ENCODE data around the gene OGFR.

Gene OGFR

DNA sequence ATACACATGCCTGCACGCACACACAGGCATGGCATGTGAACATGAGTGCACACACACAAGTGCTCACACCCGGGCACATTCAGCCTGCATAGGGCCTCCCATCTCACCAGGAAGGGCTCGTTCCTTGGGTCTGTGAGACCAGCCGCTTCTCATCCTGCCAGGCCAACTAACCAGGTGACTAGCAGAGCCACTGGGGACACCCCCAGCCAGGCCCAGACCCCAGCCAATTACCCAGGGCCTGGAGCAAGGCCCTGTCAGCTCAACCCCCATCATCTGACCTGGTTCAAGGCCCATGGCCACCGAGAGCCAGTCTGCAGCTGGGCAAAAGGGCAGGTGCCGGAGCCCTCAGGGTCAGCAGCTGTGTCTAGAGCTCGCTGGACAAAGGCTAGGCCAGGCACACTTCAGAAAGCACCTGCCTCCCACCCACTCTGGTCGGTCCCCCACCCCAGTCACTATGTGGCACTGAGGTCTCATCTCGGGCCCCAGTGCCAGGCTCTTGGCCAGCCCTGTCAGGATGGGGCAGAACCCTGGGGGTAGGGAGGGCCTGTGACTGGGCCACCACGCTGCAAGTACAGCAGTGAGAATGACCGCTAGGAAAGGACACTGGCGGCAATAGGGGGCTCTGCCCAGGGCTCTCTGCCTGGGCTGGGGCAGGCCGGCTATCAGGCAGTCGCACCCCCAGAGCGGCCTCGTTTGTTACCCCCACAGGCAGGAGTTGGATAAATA, 35.1 kb upstream of the OGFR start:
- no peak for DNase-seq

DNA sequence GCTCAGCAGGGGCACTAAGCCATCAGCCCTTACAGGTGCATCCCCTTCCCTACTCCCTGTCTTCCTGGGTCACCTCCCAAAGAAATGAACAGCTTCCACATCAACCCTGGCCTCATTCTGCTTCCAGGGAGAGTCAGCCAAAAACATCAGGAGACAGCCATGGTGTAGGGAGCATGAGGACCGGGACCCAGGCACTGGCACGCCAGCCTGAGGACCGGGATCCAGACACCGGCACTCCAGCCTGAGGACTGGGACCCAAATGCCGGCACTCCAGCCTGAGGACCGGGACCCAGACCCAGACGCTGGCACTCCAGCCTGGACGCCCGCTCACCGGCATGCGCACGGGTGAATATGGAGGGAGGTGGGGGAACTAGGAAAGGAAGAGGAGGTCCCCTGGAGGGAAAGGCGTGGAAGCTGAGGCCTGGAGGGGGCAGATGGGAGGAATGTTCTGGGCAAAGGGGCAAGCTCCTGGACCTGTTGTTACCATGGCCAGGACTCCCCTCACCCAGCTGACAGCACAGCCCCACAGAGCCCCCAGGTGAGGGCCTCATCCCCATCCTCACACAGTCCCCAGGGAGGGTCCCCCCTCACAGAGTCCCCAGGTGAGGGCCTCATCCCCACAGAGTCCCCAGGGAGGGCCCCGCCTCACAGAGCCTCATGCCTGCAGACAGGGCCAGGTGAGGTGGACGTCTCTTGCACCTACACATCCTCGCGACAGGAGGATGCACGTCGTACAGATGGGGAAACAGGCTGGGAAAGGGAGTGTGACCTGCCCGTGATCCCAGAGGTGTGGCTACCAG, 34.3 kb upstream of the OGFR start:
- no peak for DNase-seq

DNA sequence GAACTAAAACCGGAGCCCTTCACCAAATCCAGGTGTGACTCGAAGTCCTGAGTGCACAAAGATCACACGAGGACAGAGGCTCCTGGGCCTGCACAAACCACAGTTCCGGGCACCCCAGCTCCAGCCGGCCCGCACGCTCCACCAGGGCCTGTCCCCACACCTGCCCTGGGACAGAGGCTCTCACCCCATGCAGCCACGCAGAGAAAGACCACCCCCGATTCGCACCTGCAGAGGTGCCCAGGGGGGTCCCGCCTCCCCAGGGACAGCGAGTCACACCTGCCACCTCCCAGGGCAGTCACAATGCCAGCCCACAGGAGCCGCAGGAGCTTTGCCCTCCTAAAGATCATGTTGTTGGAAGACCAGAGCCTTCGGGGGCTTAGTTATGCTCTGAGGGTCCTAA, 33.7 kb upstream of the OGFR start:
- no peak for DNase-seq

DNA sequence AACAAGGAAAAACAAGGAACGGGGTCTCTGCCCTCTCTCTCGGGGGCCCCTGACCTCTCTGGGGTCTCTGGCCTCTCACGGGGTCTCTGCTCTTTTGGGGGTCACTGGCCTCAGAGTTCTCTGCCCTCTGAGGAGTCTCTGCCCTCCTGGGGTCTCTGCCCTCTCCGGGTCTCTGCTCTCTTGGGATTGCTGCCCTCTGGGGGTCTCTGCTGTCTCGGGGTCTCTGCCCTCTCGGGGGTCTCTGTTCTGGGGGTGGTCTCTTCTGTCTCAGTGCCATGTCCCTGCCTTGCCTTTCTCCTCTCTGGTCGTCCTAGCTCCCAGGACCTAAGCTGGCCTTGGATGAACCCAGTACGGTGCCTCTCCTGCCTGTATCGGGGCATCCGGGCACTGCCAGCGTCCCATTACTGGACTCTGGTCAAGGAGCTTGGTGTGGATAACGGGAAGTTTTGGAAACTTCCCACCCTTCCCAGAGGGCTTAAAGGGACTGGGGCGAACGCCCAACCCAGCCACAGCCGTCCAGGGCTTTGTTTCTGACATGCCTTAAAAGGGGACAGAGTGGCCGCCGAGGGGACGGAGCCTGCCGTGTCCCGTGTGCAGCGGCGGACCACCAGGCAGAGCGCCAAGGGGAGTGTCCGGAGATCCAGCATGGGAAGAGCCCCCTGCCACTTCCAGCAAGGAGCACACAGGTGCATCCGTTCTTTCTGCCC, 33.1 kb upstream of the OGFR start:
- no peak for DNase-seq

DNA sequence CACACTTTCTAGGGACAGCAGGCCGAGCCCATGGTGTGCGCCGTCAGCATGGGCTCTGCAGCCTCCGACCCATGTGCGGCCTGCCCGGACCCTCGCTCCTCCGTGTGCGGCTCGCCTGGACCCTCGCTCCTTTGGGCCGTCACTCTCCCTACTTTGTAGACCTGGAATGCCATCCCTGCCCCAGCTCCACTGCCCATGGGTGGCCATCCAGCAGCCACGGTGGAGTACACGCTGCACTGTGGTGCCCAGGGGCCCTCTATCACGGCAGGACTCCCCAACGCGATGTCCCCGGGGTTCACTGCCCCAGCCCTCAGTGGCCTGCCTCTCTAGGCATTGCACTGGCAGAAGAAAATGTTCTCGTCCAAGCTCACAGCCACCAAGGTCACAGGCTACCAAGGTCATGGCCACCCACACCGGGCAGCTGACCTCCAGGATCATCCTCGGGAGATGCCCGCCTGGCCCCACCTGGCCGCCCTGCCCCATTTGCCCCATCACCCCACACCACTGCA, 32.5 kb upstream of the OGFR start:
- no peak for DNase-seq

DNA sequence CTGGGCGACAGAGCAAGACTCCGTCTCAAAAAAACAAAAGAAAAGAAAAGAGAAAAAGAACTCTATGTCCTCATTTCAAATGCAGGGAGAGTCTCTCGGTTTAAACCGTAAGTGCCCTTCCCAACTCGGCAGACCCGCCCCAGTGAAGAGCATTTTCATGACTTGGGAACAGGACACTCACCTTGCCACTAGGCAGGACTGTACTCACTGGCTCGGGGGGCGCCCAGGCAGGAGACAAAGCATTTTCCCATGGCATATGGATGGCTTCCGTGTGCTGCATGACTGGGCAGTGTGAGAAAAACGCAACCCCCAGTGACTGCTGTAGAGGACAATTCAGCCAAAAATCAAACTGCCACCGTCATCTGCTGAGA, 32.0 kb upstream of the OGFR start:
- DNase-seq = no peak

DNA sequence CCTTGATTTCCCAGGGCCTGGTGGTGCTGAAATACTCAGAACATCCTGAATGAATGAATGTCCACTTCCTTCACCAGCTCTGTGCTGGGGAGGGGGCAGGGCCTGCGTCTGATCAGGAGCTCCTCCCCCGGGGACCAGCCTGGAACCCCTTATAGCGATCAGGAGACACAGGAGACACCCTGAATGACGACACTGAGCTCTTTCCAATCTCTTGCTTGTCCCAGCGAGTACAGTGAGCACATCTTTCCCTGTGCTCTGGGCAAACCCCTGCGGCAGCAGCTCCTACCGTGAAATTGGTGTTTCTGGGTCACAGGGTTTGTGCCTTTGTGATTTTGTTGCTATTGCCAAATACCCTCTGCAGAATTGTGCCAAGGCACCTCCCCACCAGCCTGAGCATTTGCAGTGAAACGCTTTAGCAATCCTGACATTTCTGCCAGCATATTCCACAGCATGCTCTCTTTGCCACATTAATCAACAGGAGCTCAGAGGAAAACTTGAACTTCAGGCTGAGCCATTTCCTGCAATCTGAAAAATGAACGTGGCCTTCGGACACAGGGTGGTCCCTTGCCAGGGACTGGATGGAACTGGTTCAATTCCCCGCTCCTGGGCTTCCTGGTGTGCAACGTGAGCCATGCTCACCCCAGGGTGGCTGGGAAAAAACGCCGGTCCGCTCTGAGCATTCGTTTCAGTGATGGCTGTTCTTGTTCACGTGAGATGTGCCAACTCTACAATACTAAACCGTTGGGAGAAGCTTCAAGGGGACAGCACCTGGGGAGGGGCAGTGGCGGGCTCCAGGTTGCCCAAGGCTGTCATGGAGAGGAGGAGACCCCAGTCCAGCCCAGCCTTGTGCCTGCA, 31.4 kb upstream of the OGFR start:
- DNase-seq = peak; percentile 74

DNA sequence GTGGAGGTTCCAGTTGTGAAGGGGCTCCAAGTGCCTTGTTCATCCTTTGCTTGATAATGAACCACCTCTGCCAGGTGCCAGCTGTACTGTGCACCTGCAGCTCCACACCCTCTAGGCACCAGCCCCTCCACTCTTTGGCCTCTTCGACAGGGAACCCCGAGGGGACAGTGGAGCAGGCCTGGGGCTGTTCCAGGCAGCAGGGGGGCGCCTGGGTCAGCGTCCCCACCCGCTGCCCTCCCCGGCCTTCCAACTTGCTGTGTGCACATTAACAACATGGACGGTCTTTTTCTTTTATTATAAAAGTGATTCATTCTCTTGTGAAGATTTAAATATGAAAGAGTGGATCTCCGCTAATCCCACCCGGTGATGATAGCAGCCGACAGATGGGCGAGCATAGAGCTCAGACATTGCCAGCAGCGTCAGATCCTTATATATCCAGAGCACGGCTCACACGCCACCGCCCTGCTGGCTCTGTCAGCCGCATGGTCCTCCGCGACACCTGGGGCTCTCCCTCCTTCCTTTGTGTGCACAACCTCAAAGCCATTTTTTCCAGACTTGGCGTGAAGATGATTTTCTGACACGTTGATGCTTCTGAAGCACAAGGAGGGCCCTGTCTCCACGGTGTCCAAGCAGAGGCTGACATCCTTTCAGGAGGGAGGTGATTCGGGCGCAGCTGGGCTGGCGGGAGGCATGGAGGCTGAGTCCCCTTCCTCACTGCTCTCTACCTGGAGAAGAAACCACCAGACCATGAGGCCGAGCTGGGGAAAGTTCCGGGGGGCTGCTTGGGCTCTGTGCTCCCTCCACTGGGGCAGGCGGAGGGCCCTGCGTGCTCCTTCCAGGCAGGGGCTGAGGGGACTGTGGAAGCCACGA, 30.6 kb upstream of the OGFR start:
- DNase-seq = peak; percentile 76

DNA sequence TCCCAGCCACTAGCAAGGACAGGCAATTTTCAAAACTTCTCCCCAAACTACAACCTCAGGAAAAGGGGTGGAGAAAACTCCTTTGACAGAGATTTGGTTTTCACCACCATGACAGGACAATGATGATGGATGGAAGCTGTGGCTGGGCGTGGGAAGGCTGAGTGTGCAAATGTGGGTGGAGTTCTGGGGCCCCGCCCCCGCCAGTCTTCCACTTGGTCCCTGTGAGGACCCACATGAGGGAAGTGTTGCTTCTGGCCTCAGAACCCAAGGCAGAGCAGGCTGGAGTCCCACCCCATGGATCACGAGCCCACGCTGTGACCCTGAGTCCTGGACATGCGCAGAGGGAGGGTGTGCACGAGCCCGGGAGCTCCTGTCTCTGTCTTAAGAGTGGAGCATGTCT, 29.9 kb upstream of the OGFR start:
- DNase-seq = no peak

DNA sequence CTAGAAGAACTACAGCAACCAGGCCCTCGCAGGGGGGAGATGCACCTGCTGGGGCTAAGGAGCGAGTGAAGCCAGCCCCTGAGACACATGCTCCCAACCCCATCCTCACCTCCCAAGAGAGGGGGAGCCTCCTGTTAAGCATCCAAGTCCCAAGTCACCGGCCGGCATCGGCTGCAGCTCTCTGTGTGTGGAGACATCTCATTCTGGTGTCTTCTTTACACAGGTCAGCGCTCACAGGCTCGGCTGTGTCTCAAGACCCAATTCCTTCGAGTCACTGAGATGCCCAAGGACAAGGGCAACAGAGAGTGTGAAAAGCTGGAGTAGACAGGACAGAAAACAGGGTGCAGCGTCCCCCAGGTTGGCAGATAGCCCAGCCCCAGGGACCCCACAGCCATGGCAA, 29.4 kb upstream of the OGFR start:
- no peak for DNase-seq

DNA sequence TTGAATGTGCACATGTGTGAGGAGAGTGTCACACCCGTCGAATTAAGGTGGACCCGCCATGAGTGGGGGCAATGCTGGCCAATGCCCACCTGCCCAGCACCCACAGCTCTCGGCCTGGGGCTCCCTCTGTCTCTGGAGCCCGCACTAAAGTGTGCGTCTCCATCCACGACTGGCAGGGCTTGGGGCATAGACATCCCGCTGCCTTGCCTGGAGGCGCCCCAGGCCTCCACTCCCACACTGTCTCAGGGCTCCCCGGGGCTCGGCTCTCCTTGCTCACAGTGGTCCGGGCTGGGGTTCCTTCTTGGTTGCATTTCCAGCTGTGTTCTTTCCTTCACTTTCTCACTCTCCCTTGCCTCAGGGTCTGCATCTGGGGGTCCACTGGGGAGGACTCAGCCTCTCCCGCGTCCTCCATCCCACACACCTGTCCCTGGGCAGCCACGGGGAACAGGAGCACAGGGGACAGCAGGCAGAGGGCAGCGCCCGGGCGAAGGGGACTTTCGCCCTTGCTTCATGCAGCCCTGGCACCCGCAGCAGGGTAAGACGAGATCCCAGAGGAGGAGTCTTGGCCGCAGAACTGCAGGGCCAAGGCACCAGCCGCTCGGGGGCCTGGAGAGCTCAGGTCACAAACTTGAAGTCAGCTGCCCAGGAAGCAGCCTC, 28.5 kb upstream of the OGFR start:
- DNase-seq = no peak

DNA sequence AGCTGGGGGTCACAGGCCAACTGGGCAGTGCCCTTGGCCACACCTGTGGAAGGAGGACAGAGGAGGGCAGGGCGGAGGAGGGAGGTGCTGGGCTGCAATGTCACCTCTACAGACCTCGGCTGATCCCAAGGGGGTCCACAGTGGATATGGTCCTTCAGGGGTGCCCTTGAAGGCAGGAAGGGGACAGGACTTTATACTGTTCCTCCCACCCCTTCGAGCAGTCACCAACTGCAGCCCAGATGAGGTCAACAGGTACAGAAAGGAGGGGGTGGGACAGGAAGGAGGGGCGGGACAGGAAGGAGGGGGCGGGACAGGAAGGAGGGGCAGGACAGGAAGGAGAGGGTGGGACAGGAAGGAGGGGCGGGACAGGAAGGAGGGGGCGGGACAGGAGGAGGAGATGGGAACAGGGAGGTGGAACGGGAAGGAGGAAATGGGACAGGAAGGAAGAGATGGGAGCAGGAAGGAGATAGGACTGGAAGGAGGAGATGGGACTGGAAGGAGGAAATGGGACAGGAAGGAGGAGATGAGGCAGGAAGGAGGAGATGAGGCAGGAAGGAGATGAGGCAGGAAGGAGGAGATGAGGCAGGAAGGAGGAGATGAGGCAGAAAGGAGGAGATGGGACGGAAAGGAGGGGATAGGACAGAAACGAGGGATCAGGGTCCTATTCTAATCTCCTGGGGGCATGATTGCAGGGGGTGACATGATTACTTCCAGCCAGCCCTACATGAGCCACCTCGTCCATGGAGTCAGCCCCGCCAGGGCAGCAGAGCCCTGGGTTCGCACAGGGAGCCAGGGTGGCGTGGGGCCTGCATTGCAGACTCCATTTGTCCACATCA, 27.7 kb upstream of the OGFR start:
- no peak for DNase-seq

DNA sequence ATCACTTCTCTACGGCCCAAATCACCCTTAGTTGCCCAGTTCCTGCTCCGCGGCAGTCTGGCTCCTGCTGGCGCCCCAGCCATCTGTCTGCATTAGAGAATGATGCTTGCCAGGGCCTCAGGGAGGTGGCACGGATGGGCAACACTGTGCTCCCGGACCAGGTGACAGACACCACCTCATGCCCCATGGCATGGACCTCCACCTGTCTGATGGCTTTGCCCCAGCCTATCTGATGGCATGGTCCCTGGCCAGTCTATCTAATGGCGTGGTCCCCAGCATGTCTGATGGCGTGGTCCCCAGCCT, 27.2 kb upstream of the OGFR start:
- no peak for DNase-seq

DNA sequence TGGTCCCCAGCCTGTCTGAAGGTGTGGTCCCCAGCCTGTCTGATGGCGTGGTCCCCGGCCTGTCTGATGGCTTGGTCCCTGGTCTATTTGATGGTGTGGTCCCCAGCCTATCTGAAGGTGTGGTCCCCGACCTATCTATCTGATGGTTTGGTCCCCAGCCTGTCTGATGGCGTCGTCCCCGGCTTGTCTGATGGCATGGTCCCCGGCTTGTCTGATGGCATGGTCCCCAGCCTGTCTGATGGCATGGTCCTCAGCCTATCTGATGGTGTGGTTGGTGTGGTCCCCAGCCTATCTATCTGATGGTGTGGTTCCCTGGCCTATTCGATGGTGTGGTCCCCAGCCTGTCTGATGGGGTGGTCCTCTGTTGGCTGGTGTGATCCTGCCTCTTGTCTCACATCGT, 26.6 kb upstream of the OGFR start:
- no peak for DNase-seq

DNA sequence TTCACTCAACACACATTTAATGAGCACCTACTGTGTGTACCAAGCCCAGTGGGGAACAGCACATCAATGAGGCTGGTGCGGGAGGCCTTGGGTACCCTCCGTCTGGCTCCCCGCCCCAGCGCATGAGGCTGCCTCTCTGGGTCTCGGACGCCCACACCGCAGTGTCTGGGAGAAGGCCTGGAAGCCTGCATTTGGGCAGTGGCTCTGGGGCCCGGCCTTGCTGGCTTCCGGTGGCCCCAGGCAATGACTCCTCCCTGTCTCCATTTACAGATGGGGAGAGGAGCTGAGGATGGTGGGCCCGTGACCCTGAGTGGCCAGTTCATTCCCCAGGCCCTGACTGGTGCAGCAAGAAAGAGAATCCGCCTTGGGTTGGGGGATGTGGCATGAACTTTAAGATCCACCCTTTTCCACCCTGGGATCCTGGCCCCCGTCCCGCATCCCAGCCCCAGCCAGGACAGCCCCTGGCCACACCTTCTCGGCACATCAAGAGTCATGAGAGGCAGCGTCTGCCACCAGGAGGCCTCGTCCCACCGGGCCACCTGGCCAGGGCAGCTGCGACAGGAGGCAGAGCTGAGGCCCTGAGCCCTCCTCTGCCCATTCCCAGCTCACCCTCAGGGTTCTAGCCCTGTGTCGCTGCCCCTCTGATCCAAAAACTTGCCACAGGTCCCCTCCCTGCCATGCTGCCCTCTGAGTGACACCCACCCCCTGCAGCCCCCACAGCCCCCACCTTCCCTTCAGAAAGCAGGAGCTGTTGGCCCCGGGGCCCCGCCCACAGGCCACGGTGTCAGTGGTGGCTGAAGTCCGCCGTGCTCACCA, 25.8 kb upstream of the OGFR start:
- no peak for DNase-seq

DNA sequence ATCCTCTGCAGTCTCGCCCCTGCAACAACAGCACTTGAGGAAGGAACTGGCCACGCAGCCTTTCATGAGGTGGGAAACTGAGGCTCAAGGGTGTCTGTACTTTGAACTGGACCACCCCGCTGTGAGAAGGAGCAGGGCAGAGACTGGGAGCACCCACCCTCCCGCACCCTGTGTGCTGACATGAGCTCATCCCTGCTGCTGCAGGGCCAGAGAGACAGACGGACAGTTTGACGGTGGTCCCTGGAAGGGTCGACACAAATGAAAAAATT, 25.3 kb upstream of the OGFR start:
- no peak for DNase-seq

DNA sequence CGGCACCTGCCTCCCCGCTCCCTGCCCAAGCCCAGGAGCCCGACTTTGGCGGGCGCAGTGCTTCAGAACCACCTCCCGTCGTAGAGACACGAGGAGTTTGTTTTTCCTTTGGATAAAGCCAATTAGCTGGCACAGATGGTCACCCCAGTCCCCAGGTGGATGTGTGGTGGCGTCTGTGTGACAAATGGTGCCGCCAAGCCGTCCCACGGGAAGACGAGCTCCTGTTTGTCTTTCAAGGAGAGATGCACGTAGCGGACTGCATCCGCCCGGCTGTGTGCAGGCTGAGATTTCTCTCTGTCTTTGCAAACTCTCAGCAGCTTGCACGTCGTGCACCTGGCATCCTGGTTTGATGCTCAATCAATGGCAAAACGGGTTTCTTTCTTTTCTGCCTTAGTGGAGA, 24.4 kb upstream of the OGFR start:
- DNase-seq = peak; percentile 62

DNA sequence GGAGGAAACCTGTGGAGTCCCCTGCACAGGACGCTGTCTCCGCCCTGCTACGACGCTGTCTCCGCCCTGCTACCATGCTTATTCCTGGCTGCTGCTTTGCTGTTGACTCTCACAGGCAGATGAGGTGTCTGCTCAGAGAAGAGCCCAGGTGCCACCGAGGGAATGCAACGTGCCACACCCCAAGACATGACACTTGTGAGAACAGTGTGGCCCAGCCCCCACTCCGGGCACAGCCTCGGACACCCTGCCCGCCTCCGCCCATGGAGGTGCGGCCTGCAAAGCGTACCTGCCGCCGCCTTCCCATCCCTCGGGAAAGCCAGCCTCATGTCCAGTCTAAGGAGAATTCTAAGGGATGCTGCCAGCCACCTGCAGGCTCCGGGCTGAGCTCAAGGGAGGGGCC, 23.9 kb upstream of the OGFR start:
- no peak for DNase-seq

DNA sequence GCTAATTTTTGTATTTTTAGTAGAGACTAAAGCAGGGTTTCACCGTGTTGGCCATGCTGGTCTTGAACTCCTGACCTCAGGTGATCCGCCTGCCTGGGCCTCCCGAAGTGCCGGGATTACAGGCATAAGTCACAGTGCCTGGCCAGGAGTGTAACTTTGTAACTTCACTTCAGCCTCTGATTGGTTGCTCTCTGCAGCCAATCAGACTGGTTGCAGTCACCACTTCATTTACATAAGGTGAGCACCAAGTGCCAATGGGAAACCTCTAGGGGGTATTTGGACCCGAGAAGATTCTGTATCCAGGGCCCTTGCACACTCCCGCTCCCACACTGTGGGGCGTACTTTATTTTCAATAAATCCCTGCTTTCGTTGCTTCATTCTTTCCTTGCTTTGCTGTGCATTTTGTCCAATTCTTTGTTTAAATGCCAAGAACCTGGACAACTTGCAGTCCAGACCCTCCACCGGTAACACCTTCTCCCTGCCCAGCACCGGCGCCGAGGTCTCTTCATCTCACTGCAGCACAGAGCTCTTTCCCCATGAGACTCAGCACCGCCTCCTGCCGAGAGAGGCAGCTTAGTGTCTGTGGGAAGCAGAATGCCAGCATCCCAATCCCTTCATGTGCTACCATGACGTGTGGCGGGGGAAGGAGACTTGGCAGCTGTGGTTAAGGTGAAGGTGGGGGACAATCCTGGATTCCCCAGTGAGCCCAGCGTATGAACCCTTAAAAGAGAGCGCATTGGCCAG, 22.3 kb upstream of the OGFR start:
- no peak for DNase-seq

Measured in eye (tissue), 1 donor.